AG09309 (cell line): ENCODE measurements around the gene BPTF.

Experiments
- DNase-seq: peaks from one replicate; pipeline ENCODE4 v3.0.0-alpha.2; 2010; ENCODE audit warnings: low read depth
- H3K4me3 ChIP-seq: 2 replicates; pipeline ENCODE4 v1.5.1; 2011; ENCODE audit warnings: mild to moderate bottlenecking, low read depth, low read length, moderate library complexity; ENCODE audit not compliant: control insufficient read depth
- CTCF ChIP-seq: IDR thresholded peaks from 2 replicates; pipeline ENCODE4 v1.5.1; 2011; ENCODE audit warnings: mild to moderate bottlenecking, low read depth, low read length, inconsistent platforms; ENCODE audit not compliant: insufficient read depth, control insufficient read depth; ENCODE audit errors: missing control alignments

Gene BPTF

GRCh38 chr17:68029512-68030215 is 204.4 kb downstream of the BPTF start:
- no peak for DNase-seq
- H3K4me3 ChIP-seq, result no peak overlapping the region
- TF ChIP-seq CTCF, result no peak
